HG02943 (cell line): Measurements from ENCODE around the gene BEAN1.

ENCODE experiments used
- ATAC-seq: cut with Tn5 transposase; IDR thresholded peaks from one replicate; pipeline ENCODE4 v1.9.1; 2021; ENCODE audit warnings: mild to moderate bottlenecking, low read depth, moderate library complexity; ENCODE audit not compliant: unreplicated experiment

Gene BEAN1

GRCh38 chr16:66427036-66427860 lies at the start of gene BEAN1:
TSS of gene BEAN1 (plus strand) at chr16:66427295. CDS start at chr16:66437677, 10,382 bp downstream.
- no peak for ATAC-seq

GRCh38 chr16:66377324-66377723 lies 49.8 kb upstream of the BEAN1 start:
- no peak for ATAC-seq

GRCh38 chr16:66378741-66379570 lies 48.1 kb upstream of the BEAN1 start:
- ATAC-seq, result no peak

GRCh38 chr16:66379571-66379941 lies 47.5 kb upstream of the BEAN1 start:
- ATAC-seq, result no peak

- ATAC-seq, result no peak
Measured at GRCh38 chr16:66380421-66380820, 46.7 kb upstream of the BEAN1 start.

GRCh38 chr16:66381585-66382170 lies 45.4 kb upstream of the BEAN1 start:
- no peak for ATAC-seq

GRCh38 chr16:66382171-66382965 lies 44.7 kb upstream of the BEAN1 start:
- ATAC-seq, result no peak

- no peak for ATAC-seq
Measured at GRCh38 chr16:66382966-66383299, 44.2 kb upstream of the BEAN1 start.

GRCh38 chr16:66383551-66383950 lies 43.5 kb upstream of the BEAN1 start:
- ATAC-seq, result no peak

- ATAC-seq, result no peak
Measured at GRCh38 chr16:66385415-66385814, 41.7 kb upstream of the BEAN1 start.

- ATAC-seq, result no peak
Measured at GRCh38 chr16:66386629-66387622, 40.2 kb upstream of the BEAN1 start.

- ATAC-seq, result no peak
Measured at GRCh38 chr16:66387817-66388332, 39.2 kb upstream of the BEAN1 start.

GRCh38 chr16:66388350-66389139 lies 38.5 kb upstream of the BEAN1 start:
- no peak for ATAC-seq

- no peak for ATAC-seq
Measured at GRCh38 chr16:66389256-66390176, 37.6 kb upstream of the BEAN1 start.

- ATAC-seq, result no peak
Measured at GRCh38 chr16:66390346-66391108, 36.6 kb upstream of the BEAN1 start.
